NCI-H1694 treated with DMSO at 0.1 percent for 48 hours (cell line): ENCODE data around the gene IGFL2.
"Not testable (repeated sequence)": the region's sequence is repeated elsewhere in the genome, so short reads cannot be mapped to it uniquely, and the experiment has no call there.

Experiments used
- DNase-seq: peaks from one replicate; lab custom pipeline; 2025; lab: John Stamatoyannopoulos, UW

Gene IGFL2

DNA sequence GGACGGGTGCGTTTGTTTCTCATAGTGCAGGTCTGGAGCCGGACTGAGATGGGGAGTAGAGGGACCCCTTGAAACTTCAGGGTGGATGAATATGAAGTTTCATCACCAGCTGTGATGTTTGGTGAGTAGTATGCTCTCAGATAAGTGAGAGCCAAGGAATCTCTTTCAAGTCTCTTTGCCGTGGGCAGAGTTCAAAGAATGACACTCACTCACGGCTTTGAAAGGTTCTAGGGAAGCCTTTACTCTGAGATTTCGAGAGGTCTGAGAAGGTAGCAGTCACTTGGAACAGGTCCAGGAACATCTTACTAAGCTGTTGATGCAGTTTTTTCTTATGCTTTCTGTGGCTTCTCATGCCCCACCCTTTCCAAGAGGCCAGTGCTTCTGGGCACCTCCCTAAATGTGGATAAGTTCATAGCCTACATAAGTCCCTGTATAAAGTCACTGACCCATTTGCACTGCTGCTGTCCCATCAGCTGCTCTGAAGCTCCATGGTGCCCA, at the start of gene IGFL2:
IGFL2 (plus strand) TSS at position 448 of the 498 bp plus-strand sequence; CDS start at position 489, 41 bp downstream.
- no peak for DNase-seq

DNA sequence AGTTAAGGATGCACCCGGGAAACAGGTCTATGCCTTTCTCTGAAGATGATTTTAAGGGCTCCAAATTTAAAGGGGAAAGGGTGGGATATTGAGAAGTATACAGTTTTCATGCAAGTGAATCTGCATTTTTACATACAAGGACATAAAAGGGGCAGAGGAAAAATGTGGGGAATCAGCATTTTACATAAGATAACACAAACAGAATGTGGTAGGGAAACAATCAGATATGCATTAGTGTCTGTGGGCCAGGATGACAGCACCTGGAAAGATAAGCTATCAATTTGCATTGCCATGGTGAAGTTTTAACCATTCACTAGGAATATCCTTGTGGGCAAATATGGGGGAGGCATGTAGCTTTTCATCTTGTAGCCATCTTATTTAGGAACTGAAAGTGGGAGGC, 47.7 kb upstream of the IGFL2 start:
- DNase-seq = no peak

DNA sequence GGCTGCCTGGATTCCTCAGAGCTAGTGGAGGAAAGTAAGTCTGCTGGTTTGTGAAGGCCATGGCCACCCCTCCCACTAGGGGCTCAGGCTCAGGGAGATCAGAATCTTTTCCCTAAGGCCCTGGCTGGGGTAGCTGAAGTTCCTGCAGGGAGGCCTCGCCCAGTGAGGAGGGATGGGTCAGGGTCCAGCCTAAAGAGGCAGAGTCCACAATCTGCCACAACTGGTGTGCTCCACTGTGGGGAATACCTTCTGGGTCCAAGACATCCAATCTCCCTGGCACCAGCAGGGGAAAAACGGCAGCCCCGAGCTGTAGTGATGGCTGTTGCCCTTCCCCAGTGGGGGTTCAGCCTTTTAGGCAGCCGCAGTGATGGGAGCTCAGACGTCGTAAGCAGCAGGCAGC, 46.7 kb upstream of the IGFL2 start:
- DNase-seq = no peak

DNA sequence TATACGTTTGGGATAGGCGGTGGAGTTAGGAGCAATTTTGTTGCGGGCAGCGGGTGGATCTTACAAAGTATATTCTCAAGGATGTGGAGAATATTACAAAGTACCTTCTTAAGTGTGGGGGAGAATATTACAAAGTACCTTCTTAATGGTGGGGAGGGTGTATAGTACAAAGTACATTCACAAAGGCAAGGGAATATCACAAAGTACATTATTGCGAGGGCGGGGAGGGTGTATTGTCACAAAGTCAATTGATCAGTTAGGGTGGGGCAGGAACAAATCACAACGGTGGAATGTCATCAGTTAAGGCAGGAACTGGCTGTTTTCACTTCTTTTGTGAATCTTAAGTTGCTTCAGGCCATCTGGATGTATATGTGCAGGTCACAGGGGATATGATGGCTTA, 45.7 kb upstream of the IGFL2 start:
- not testable (repeated sequence) for DNase-seq

- DNase-seq = no peak
These were observed 40.7 kb upstream of the IGFL2 start for GRCh38 chr19:46107371-46107770.

GRCh38 chr19:46109876-46110275, 38.2 kb upstream of the IGFL2 start:
- no peak for DNase-seq

- no peak for DNase-seq
These were observed 36.7 kb upstream of the IGFL2 start for GRCh38 chr19:46111376-46111775.

- DNase-seq = no peak
These were observed 35.5 kb upstream of the IGFL2 start for GRCh38 chr19:46112527-46112926.

GRCh38 chr19:46113726-46114125, 34.3 kb upstream of the IGFL2 start:
- no peak for DNase-seq

DNA sequence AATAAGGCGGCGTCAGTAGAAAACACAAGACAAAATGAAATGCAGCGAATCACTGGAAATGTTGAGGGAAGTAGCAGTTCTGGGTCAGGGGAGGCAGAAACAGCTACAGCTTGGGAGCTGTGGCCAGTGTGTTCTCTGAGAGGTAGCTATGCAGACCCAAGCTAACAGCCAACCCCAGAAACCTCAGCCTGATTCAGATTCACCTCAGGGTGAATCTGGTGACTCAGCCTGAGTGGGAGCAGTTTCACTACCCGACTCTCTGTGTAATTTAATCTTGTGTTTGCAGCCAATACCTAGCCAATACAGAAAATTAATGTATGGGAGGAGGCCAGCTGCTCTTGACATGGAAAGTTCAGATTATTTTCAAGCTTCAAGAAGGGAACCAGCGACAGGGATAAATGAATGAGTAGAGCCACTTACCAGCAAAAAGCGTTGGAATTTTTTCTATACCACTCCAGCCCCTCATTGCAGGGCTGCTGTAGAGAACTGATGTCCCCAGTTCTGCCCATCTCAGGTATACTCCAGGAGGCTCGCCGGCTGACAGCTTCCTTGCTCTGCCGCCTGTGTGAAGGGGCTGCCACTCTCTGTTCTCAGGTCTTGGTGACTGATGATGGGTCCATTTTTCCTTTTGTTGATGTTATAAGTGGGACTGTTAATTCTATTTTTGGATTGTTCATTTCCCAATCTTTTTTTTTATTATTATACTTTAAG, 32.5 kb upstream of the IGFL2 start:
- DNase-seq = peak; percentile 11

- DNase-seq = no peak
These were observed 31.9 kb upstream of the IGFL2 start for GRCh38 chr19:46116121-46116520.

GRCh38 chr19:46118136-46118535, 29.9 kb upstream of the IGFL2 start:
- no peak for DNase-seq

GRCh38 chr19:46124638-46125115, 23.4 kb upstream of the IGFL2 start, which contains the start of gene IGFL3:
TSS of gene IGFL3 (minus strand) at chr19:46124688. CDS start at chr19:46124649, 39 bp downstream.
- DNase-seq = no peak

GRCh38 chr19:46125447-46125846, 22.6 kb upstream of the IGFL2 start:
- no peak for DNase-seq

- DNase-seq = no peak
These were observed 21.9 kb upstream of the IGFL2 start for GRCh38 chr19:46126086-46126580.

- DNase-seq = no peak
These were observed 16.4 kb upstream of the IGFL2 start for GRCh38 chr19:46131485-46132143.

GRCh38 chr19:46132508-46133100, 15.4 kb upstream of the IGFL2 start:
- no peak for DNase-seq

DNA sequence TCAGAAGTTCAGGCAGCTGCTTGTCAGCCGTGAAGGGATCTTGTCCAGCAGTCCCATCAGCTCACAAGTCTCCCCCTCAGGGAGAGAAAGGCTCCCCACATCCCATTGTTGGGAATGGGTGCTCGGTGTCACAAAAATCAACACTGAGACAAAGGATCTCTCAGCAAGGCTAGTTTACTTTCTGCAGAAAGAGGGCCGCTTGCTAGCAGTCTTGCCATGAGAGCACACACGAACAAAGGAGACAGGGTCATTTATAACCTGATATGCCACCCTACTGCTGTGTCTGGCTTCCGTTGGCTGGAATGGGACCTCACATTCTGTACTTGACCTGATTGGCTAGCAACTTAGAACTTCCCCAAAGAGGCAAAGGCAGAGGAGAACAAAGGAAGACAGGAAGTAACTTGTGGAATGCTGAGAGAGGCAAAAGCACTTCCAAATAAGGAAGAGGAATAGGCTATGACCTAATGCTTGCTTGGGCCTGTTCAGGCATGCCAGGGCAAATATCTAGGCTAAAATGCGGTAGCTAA, 14.9 kb upstream of the IGFL2 start:
- DNase-seq = no peak

- no peak for DNase-seq
These were observed 14.2 kb upstream of the IGFL2 start for GRCh38 chr19:46133777-46134241.

DNA sequence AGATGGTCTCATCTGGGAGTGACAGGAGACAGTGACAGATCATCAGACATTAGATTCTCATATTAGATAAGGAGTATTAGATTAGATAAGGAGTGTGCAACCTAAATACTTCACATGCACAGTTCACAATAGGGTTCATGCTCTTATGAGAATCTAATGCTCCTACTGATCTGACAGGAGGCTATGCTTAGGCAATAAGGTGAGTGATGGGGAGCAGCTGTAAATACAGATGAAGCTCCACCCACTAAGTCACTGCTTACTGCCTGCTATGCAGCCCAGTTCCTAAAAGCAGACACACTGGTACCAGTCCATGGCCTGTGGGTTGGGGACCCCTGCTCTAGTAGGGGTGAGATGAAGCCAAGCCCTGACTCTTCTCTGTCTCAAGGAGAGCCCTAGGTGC, 13.5 kb upstream of the IGFL2 start:
- no peak for DNase-seq

DNA sequence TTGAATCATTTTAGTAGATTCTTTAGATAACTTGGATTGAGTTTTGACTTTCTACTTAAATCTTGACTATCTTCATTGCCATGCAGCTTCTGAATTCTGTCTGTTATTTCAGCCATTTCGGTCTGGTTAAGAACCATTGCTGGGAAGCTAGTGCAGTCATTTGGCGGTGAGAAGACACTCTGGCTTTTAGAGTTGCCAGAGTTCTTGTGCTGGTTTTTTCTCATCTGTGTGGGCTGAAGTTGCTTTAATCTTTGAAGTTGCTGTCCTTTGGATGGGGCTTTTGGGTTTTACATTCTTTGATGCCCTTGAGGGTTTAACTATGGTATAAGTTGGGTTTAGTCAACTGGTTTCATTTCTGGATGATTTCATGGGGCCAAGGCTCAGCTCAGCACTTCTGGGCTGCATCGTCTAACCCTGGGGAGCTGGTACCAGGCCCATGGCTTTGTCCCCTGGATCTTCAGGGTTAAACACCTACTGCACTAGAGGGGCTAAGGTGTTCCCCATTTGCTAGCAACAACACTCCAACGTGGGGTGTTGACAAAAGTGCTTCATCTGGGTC, 10.0 kb upstream of the IGFL2 start:
- no peak for DNase-seq

- no peak for DNase-seq
These were observed 6.6 kb upstream of the IGFL2 start for GRCh38 chr19:46141421-46141820.
